CD4-positive, alpha-beta T cell treated with Interferon gamma for 1 hour (primary cell): ENCODE data around the gene ABHD8.
"Not testable (repeated sequence)": the region's sequence is repeated elsewhere in the genome, so short reads cannot be mapped to it uniquely, and the experiment has no call there.

ENCODE experiments used
- DNase-seq: peaks from one replicate; pipeline ENCODE4 v3.0.0-alpha.2; 2020

Gene ABHD8

GRCh38 chr19:17319473-17320238 lies 16.4 kb upstream of the ABHD8 start:
- no peak for DNase-seq

- DNase-seq: no peak
Measured at GRCh38 chr19:17318966-17319365, 15.7 kb upstream of the ABHD8 start.

GRCh38 chr19:17314007-17314593 lies 10.9 kb upstream of the ABHD8 start:
- no peak for DNase-seq

- DNase-seq: no peak
Measured at GRCh38 chr19:17312189-17313113, 9.2 kb upstream of the ABHD8 start.

- no peak for DNase-seq
Measured at GRCh38 chr19:17311455-17312188, 8.4 kb upstream of the ABHD8 start.

- no peak for DNase-seq
Measured at GRCh38 chr19:17309965-17310461, 6.8 kb upstream of the ABHD8 start.

- DNase-seq: peak; percentile 100
Measured at GRCh38 chr19:17309198-17309964, 6.2 kb upstream of the ABHD8 start, which contains the start of gene DDA1. TSS of gene DDA1 (plus strand) at chr19:17309563. CDS start at chr19:17309655, 92 bp downstream.

GRCh38 chr19:17307876-17308377 lies 4.7 kb upstream of the ABHD8 start:
- no peak for DNase-seq

GRCh38 chr19:17306285-17306714 lies 3.1 kb upstream of the ABHD8 start:
- no peak for DNase-seq

GRCh38 chr19:17305517-17306284 lies 2.5 kb upstream of the ABHD8 start, which contains the start of gene MRPL34:
TSS of gene MRPL34 (plus strand) at chr19:17305872. CDS start at chr19:17305893, 21 bp downstream.
- DNase-seq: peak; percentile 100

GRCh38 chr19:17305216-17305516 lies 1.9 kb upstream of the ABHD8 start:
- no peak for DNase-seq

- DNase-seq: no peak
Measured at GRCh38 chr19:17304386-17305215, 1.4 kb upstream of the ABHD8 start.

GRCh38 chr19:17303940-17304267 lies 679 bp upstream of the ABHD8 start:
- no peak for DNase-seq

GRCh38 chr19:17302391-17303166 lies 646 bp downstream of the ABHD8 start:
- DNase-seq: peak; percentile 38

GRCh38 chr19:17300992-17301619 lies 2.1 kb downstream of the ABHD8 start:
- DNase-seq: no peak

- DNase-seq: no peak
Measured at GRCh38 chr19:17296976-17297375, 6.2 kb downstream of the ABHD8 start.

GRCh38 chr19:17296273-17296672 lies 7.0 kb downstream of the ABHD8 start:
- no peak for DNase-seq

GRCh38 chr19:17295551-17295950 lies 7.7 kb downstream of the ABHD8 start:
- DNase-seq: not testable (repeated sequence)
